Osteoblast (primary cell): ENCODE data around the gene SPACA7. TPM values are rescaled to one million over a fixed set of nuclear protein-coding genes. Genes with fewer than 3 reads are reported as not detected.

ENCODE experiments used
- DNase-seq: peaks from one replicate; pipeline ENCODE4 v3.0.0; 2011; ENCODE audit warnings: low spot score, mixed read lengths; ENCODE audit not compliant: insufficient read length; ENCODE audit errors: missing footprints
- H2AFZ ChIP-seq: 2 replicates; pipeline ENCODE4 v1.6.0; 2011; ENCODE audit warnings: mild to moderate bottlenecking, low read length
- H3K27ac ChIP-seq: 2 replicates; pipeline ENCODE4 v1.5.1; 2011; ENCODE audit warnings: mild to moderate bottlenecking, low read depth, low read length, moderate library complexity
- H3K27me3 ChIP-seq: 2 replicates; pipeline ENCODE4 v1.6.0; 2012; ENCODE audit warnings: mild to moderate bottlenecking, control low read depth, inconsistent platforms, low read length, moderate library complexity; ENCODE audit not compliant: insufficient read depth
- H3K36me3 ChIP-seq: 2 replicates; pipeline ENCODE4 v1.5.1; 2011; ENCODE audit warnings: mild to moderate bottlenecking, low read length, control low read depth, moderate library complexity; ENCODE audit not compliant: insufficient read depth
- H3K4me1 ChIP-seq: 2 replicates; pipeline ENCODE4 v1.5.1; 2011; ENCODE audit warnings: mild to moderate bottlenecking, low read length, control low read depth, moderate library complexity; ENCODE audit not compliant: insufficient read depth
- H3K4me2 ChIP-seq: 2 replicates; pipeline ENCODE4 v1.6.0; 2011; ENCODE audit warnings: mild to moderate bottlenecking, low read length; ENCODE audit not compliant: insufficient read depth
- H3K4me3 ChIP-seq: fragments of 200-600 bp; sonication (generic); 3 replicates; pipeline ENCODE4 v1.5.1; 2012; ENCODE audit warnings: mild to moderate bottlenecking, low read length, inconsistent platforms; ENCODE audit not compliant: insufficient read depth
- H3K79me2 ChIP-seq: 2 replicates; pipeline ENCODE4 v1.6.0; 2012; ENCODE audit warnings: mild to moderate bottlenecking, low read length, control low read depth, inconsistent platforms; ENCODE audit not compliant: insufficient read depth
- H3K9me3 ChIP-seq: 2 replicates; pipeline ENCODE4 v1.5.1; 2011; ENCODE audit warnings: low read depth, low read length, control low read depth
- H4K20me1 ChIP-seq: 2 replicates; pipeline ENCODE4 v1.6.0; 2012; ENCODE audit warnings: mild to moderate bottlenecking, low read length, control low read depth; ENCODE audit not compliant: insufficient read depth
- CTCF ChIP-seq: IDR thresholded peaks from 2 replicates; pipeline ENCODE4 v1.5.1; 2011; ENCODE audit warnings: mild to moderate bottlenecking, low read depth, low read length, moderate library complexity; ENCODE audit errors: extremely low read depth
- total RNA-seq: library from RNA; depleted of rRNA; stranded (reverse); fragments of >200 nt; gene quantifications from 2 replicates; pipeline ENCODE4 v1.2.3, GENCODE V29; 2012

Gene SPACA7
- total RNA-seq, 1 donor: not detected

GRCh38 chr13:112468069-112468468, 91.9 kb downstream of the SPACA7 start:
- Histone ChIP-seq H3K27me3 (no peaks in the 10 kb centered on the region), H3K9me3 (no peaks in the 10 kb centered on the region), H3K4me1 (no peaks in the 10 kb centered on the region), H3K36me3 (no peaks in the 10 kb centered on the region), H3K27ac (no peak overlapping the region), H3K4me2 (no peak overlapping the region), H3K79me2 (no peaks in the 10 kb centered on the region), H4K20me1 (no peaks in the 10 kb centered on the region), H3K4me3 (no peak overlapping the region), H2AFZ (no peak overlapping the region)
- DNase-seq: no peak
- no peak for TF ChIP-seq CTCF

- Histone ChIP-seq H2AFZ (no peak overlapping the region), H3K4me2 (no peak overlapping the region), H3K27me3 (no peaks in the 10 kb centered on the region), H3K27ac (no peak overlapping the region), H3K4me3 (no peak overlapping the region), H3K36me3 (no peaks in the 10 kb centered on the region), H4K20me1 (no peaks in the 10 kb centered on the region), H3K9me3 (no peaks in the 10 kb centered on the region), H3K79me2 (no peaks in the 10 kb centered on the region), H3K4me1 (no peaks in the 10 kb centered on the region)
- no peak for DNase-seq
- no peak for TF ChIP-seq CTCF
These were observed 93.1 kb downstream of the SPACA7 start for GRCh38 chr13:112469071-112469745.

- Histone ChIP-seq H3K4me3 (no peak overlapping the region), H3K27ac (no peak overlapping the region), H3K36me3 (no peaks in the 10 kb centered on the region), H3K79me2 (no peaks in the 10 kb centered on the region), H2AFZ (no peak overlapping the region), H3K4me1 (no peaks in the 10 kb centered on the region), H3K27me3 (no peaks in the 10 kb centered on the region), H3K4me2 (no peak overlapping the region), H4K20me1 (no peaks in the 10 kb centered on the region), H3K9me3 (no peaks in the 10 kb centered on the region)
- DNase-seq: no peak
- TF ChIP-seq CTCF: no peak
These were observed 97.7 kb downstream of the SPACA7 start for GRCh38 chr13:112473818-112474217.

GRCh38 chr13:112474869-112475268, 98.7 kb downstream of the SPACA7 start:
- no peaks in the 10 kb centered on the region for H3K27me3 ChIP-seq
- H2AFZ ChIP-seq: no peak overlapping the region
- H4K20me1 ChIP-seq: no peaks in the 10 kb centered on the region
- H3K4me2 ChIP-seq: no peak overlapping the region
- no peaks in the 10 kb centered on the region for H3K79me2 ChIP-seq
- no peaks in the 10 kb centered on the region for H3K9me3 ChIP-seq
- no peak overlapping the region for H3K27ac ChIP-seq
- DNase-seq: no peak
- no peaks in the 10 kb centered on the region for H3K36me3 ChIP-seq
- no peak for TF ChIP-seq CTCF
- H3K4me1 ChIP-seq: no peaks in the 10 kb centered on the region
- H3K4me3 ChIP-seq: no peak overlapping the region
